ENCODE data around the gene ESPL1.

DNA sequence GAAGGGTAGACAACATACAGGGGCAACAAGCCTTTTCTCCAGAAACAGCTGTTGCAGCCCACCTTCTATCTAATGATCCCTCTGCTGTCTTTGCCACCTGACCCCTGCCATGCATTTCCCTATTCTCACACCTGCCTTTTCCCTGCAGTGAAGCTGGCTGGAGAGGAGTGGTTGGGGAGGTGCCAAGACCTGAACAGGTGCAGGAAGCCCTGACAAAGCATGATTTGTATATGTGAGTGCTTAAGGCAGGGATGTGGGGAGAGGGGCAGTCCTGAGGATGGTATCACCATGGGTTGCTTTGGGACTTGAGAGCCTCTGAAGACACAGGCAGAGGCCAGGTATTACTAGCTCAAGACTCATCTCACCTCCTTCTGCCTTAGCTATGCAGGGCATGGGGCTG is 24.3 kb downstream of the ESPL1 start:
- TF ChIP-seq, protein P1, sequence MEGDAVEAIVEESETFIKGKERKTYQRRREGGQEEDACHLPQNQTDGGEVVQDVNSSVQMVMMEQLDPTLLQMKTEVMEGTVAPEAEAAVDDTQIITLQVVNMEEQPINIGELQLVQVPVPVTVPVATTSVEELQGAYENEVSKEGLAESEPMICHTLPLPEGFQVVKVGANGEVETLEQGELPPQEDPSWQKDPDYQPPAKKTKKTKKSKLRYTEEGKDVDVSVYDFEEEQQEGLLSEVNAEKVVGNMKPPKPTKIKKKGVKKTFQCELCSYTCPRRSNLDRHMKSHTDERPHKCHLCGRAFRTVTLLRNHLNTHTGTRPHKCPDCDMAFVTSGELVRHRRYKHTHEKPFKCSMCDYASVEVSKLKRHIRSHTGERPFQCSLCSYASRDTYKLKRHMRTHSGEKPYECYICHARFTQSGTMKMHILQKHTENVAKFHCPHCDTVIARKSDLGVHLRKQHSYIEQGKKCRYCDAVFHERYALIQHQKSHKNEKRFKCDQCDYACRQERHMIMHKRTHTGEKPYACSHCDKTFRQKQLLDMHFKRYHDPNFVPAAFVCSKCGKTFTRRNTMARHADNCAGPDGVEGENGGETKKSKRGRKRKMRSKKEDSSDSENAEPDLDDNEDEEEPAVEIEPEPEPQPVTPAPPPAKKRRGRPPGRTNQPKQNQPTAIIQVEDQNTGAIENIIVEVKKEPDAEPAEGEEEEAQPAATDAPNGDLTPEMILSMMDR (IDR thresholded peaks at IDR 0.05): no peak
- TF ChIP-seq SMAD3 (CRISPR knock-in tag; IDR thresholded peaks at IDR 0.05; ENCODE audit: borderline replicate concordance) (no peak), ZNF671 (CRISPR knock-in tag; IDR thresholded peaks at IDR 0.05) (no peak), ZNF317 (CRISPR knock-in tag; IDR thresholded peaks at IDR 0.05; ENCODE audit: borderline replicate concordance, low read depth) (no peak), NFYB (CRISPR knock-in tag; conservative IDR thresholded peaks at IDR 0.05; ENCODE audit: low read depth) (no peak), SOX15 (CRISPR knock-in tag; IDR thresholded peaks at IDR 0.05) (no peak), SP1 (CRISPR knock-in tag; conservative IDR thresholded peaks at IDR 0.05) (no peak)
- TF ChIP-seq, protein P2, sequence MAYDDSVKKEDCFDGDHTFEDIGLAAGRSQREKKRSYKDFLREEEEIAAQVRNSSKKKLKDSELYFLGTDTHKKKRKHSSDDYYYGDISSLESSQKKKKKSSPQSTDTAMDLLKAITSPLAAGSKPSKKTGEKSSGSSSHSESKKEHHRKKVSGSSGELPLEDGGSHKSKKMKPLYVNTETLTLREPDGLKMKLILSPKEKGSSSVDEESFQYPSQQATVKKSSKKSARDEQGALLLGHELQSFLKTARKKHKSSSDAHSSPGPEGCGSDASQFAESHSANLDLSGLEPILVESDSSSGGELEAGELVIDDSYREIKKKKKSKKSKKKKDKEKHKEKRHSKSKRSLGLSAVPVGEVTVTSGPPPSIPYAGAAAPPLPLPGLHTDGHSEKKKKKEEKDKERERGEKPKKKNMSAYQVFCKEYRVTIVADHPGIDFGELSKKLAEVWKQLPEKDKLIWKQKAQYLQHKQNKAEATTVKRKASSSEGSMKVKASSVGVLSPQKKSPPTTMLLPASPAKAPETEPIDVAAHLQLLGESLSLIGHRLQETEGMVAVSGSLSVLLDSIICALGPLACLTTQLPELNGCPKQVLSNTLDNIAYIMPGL (CRISPR knock-in tag; IDR thresholded peaks at IDR 0.05): no peak
- TF ChIP-seq, protein P3, sequence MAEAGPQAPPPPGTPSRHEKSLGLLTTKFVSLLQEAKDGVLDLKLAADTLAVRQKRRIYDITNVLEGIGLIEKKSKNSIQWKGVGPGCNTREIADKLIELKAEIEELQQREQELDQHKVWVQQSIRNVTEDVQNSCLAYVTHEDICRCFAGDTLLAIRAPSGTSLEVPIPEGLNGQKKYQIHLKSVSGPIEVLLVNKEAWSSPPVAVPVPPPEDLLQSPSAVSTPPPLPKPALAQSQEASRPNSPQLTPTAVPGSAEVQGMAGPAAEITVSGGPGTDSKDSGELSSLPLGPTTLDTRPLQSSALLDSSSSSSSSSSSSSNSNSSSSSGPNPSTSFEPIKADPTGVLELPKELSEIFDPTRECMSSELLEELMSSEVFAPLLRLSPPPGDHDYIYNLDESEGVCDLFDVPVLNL (CRISPR knock-in tag; IDR thresholded peaks at IDR 0.05; ENCODE audit: borderline replicate concordance, low read depth): no peak
- TF ChIP-seq, protein P4, sequence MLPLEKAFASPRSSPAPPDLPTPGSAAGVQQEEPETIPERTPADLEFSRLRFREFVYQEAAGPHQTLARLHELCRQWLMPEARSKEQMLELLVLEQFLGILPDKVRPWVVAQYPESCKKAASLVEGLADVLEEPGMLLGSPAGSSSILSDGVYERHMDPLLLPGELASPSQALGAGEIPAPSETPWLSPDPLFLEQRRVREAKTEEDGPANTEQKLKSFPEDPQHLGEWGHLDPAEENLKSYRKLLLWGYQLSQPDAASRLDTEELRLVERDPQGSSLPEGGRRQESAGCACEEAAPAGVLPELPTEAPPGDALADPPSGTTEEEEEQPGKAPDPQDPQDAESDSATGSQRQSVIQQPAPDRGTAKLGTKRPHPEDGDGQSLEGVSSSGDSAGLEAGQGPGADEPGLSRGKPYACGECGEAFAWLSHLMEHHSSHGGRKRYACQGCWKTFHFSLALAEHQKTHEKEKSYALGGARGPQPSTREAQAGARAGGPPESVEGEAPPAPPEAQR (CRISPR knock-in tag; IDR thresholded peaks at IDR 0.05): no peak
- TF ChIP-seq, protein P5, sequence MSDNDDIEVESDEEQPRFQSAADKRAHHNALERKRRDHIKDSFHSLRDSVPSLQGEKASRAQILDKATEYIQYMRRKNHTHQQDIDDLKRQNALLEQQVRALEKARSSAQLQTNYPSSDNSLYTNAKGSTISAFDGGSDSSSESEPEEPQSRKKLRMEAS (CRISPR knock-in tag; IDR thresholded peaks at IDR 0.05): no peak
- TF ChIP-seq, protein P6, sequence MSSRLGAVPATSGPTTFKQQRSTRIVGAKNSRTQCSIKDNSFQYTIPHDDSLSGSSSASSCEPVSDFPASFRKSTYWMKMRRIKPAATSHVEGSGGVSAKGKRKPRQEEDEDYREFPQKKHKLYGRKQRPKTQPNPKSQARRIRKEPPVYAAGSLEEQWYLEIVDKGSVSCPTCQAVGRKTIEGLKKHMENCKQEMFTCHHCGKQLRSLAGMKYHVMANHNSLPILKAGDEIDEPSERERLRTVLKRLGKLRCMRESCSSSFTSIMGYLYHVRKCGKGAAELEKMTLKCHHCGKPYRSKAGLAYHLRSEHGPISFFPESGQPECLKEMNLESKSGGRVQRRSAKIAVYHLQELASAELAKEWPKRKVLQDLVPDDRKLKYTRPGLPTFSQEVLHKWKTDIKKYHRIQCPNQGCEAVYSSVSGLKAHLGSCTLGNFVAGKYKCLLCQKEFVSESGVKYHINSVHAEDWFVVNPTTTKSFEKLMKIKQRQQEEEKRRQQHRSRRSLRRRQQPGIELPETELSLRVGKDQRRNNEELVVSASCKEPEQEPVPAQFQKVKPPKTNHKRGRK (CRISPR knock-in tag; IDR thresholded peaks at IDR 0.05; ENCODE audit: borderline replicate concordance): no peak
- TF ChIP-seq, protein P7, sequence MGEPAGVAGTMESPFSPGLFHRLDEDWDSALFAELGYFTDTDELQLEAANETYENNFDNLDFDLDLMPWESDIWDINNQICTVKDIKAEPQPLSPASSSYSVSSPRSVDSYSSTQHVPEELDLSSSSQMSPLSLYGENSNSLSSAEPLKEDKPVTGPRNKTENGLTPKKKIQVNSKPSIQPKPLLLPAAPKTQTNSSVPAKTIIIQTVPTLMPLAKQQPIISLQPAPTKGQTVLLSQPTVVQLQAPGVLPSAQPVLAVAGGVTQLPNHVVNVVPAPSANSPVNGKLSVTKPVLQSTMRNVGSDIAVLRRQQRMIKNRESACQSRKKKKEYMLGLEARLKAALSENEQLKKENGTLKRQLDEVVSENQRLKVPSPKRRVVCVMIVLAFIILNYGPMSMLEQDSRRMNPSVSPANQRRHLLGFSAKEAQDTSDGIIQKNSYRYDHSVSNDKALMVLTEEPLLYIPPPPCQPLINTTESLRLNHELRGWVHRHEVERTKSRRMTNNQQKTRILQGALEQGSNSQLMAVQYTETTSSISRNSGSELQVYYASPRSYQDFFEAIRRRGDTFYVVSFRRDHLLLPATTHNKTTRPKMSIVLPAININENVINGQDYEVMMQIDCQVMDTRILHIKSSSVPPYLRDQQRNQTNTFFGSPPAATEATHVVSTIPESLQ (CRISPR knock-in tag; IDR thresholded peaks at IDR 0.05): no peak

Measured in WTC11 (cell line).